ENCODE data around the gene RACGAP1. TPM values are rescaled to one million over a fixed set of nuclear protein-coding genes. Genes with fewer than 3 reads are reported as not detected.

RACGAP1 gene
- polyA plus RNA-seq, 1 donor from 2014 or later, result 18.3 TPM

GRCh38 chr12:50039151-50039835 lies 14.0 kb upstream of the RACGAP1 start:
- no peak overlapping the region for H2AFZ ChIP-seq (ENCODE audit: low read depth, low read length)
- TF ChIP-seq RAD21 (conservative IDR thresholded peaks at IDR 0.05) (peak; percentile 38), CTCF (IDR thresholded peaks at IDR 0.05; ENCODE audit: poor library complexity, severe bottlenecking) (peak; percentile 58), EZH2 (IDR thresholded peaks at IDR 0.05; ENCODE audit: borderline replicate concordance, insufficient read depth, low read length, poor library complexity, severe bottlenecking) (no peak), REST (IDR thresholded peaks at IDR 0.05; ENCODE audit: borderline replicate concordance) (no peak), MXI1 (conservative IDR thresholded peaks at IDR 0.05; ENCODE audit: poor library complexity, severe bottlenecking) (no peak), SMC3 (conservative IDR thresholded peaks at IDR 0.05; ENCODE audit: poor library complexity) (peak; percentile 30)
- H3K4me2 ChIP-seq (ENCODE audit: low read length), result no peak overlapping the region
- H3K27ac ChIP-seq (ENCODE audit: low read length), result no peak overlapping the region
- no peaks in the 10 kb centered on the region for H3K27me3 ChIP-seq (ENCODE audit: insufficient read depth, low read depth, low read length)
- H3K4me3 ChIP-seq (ENCODE audit: low read length), result no peak overlapping the region
- no peak overlapping the region for H3K9ac ChIP-seq (ENCODE audit: low read length)
- no peaks in the 10 kb centered on the region for H3F3A ChIP-seq (ENCODE audit: insufficient read depth, low read length, poor library complexity, severe bottlenecking)
- H3K36me3 ChIP-seq (ENCODE audit: insufficient read depth, low read length), result no peaks in the 10 kb centered on the region
- no peaks in the 10 kb centered on the region for H4K20me1 ChIP-seq (ENCODE audit: insufficient read depth)
- H3K9me3 ChIP-seq (ENCODE audit: low read length), result no peaks in the 10 kb centered on the region
- H3K79me2 ChIP-seq (replicated peaks; ENCODE audit: insufficient read depth, low read length), result no peaks in the 10 kb centered on the region
- H3K9me2 ChIP-seq (ENCODE audit: insufficient read depth, low read length), result no peaks in the 10 kb centered on the region

GRCh38 chr12:50038336-50038735 lies 13.0 kb upstream of the RACGAP1 start:
- H3K4me3 ChIP-seq (ENCODE audit: low read length), result no peak overlapping the region
- no peaks in the 10 kb centered on the region for H3K9me3 ChIP-seq (ENCODE audit: low read length)
- no peak overlapping the region for H3K4me2 ChIP-seq (ENCODE audit: low read length)
- no peak overlapping the region for H2AFZ ChIP-seq (ENCODE audit: low read depth, low read length)
- H3K79me2 ChIP-seq (replicated peaks; ENCODE audit: insufficient read depth, low read length), result no peaks in the 10 kb centered on the region
- no peaks in the 10 kb centered on the region for H3K9me2 ChIP-seq (ENCODE audit: insufficient read depth, low read length)
- H4K20me1 ChIP-seq (ENCODE audit: insufficient read depth), result no peaks in the 10 kb centered on the region
- no peaks in the 10 kb centered on the region for H3F3A ChIP-seq (ENCODE audit: insufficient read depth, low read length, poor library complexity, severe bottlenecking)
- H3K36me3 ChIP-seq (ENCODE audit: insufficient read depth, low read length), result no peaks in the 10 kb centered on the region
- TF ChIP-seq SMC3 (conservative IDR thresholded peaks at IDR 0.05; ENCODE audit: poor library complexity), result no peak
- TF ChIP-seq RAD21 (conservative IDR thresholded peaks at IDR 0.05), result no peak
- no peak for TF ChIP-seq EP300 (conservative IDR thresholded peaks at IDR 0.05; ENCODE audit: poor library complexity, severe bottlenecking)
- H3K27ac ChIP-seq (ENCODE audit: low read length), result no peak overlapping the region
- no peak overlapping the region for H3K9ac ChIP-seq (ENCODE audit: low read length)
- H3K27me3 ChIP-seq (ENCODE audit: insufficient read depth, low read depth, low read length), result no peaks in the 10 kb centered on the region

Measured in neural cell (in vitro differentiated cells).